ENCODE measurements around the gene TTC16.

DNA sequence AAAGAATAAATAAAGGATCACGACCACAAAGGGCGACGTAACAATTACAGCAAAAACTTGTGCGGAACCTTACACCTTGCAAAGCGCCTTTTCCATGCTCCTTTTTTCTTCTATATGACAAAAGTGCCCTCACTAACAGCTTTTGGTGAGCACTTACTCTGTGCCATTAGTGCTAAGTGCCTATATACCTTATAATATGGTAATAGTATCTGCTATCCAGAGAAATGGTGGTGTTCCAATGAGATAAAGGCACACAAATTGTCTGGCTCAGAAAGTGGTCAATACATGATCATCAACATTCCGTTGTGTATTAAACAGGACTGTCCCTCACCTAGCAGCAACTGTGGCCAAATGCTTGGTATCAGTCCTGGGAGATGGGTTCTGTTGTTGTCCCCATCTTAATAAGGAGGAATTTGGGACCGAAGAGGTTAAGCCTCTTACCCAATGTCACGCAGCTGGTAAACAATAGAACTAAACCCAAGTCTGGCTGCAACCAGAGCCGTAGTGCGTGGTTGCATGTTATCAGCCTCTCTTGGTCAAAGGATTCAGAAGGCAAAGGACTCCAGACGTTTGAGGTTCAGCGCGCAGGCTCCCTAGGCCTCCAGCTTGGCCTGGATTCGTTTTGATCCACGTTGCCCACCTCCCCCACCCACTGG, 19.8 kb downstream of the TTC16 start:
- TF ChIP-seq, protein P1, sequence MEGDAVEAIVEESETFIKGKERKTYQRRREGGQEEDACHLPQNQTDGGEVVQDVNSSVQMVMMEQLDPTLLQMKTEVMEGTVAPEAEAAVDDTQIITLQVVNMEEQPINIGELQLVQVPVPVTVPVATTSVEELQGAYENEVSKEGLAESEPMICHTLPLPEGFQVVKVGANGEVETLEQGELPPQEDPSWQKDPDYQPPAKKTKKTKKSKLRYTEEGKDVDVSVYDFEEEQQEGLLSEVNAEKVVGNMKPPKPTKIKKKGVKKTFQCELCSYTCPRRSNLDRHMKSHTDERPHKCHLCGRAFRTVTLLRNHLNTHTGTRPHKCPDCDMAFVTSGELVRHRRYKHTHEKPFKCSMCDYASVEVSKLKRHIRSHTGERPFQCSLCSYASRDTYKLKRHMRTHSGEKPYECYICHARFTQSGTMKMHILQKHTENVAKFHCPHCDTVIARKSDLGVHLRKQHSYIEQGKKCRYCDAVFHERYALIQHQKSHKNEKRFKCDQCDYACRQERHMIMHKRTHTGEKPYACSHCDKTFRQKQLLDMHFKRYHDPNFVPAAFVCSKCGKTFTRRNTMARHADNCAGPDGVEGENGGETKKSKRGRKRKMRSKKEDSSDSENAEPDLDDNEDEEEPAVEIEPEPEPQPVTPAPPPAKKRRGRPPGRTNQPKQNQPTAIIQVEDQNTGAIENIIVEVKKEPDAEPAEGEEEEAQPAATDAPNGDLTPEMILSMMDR (IDR thresholded peaks at IDR 0.05): no peak
- no peak for TF ChIP-seq POLR2A (IDR thresholded peaks at IDR 0.05)
- no peak for TF ChIP-seq POLR2AphosphoS5 (IDR thresholded peaks at IDR 0.05)

Measured in suprapubic skin (tissue), 4 donors.